Spleen (tissue), 11 donors: ENCODE measurements around the gene SPDYE4. TPM values are rescaled to one million over a fixed set of nuclear protein-coding genes. Genes with fewer than 3 reads are reported as not detected.

ENCODE experiments used
- DNase-seq: peaks from one replicate; pipeline ENCODE4 v3.0.0-alpha.2; 2020
- H3K27ac ChIP-seq, 8 donors: fragments of 200-600 bp; sonication (generic) in 7 of 8; 1 replicate in 4 of 8; 2 replicates in 4 of 8; pipeline versions ENCODE4 v1.5.0 to v1.8.0; 2016 to 2021; ENCODE audit warnings: inconsistent platforms in 4 of 8, mild to moderate bottlenecking in 4 of 8, moderate library complexity in 1 of 8
- H3K27me3 ChIP-seq, 7 donors: fragments of 200-600 bp; sonication (generic) in 6 of 7; replicated peaks in 1 of 7; 1 replicate in 4 of 7; 2 replicates in 3 of 7; pipeline versions ENCODE4 v1.5.0 to v1.8.0; 2016 to 2021; ENCODE audit warnings: inconsistent platforms in 3 of 7, mild to moderate bottlenecking in 1 of 7
- H3K36me3 ChIP-seq, 6 donors: fragments of 200-600 bp; sonication (generic) in 5 of 6; 1 replicate in 4 of 6; 2 replicates in 2 of 6; pipeline versions ENCODE4 v1.5.0 to v1.8.0; 2016 to 2021; ENCODE audit warnings: inconsistent platforms in 2 of 6
- H3K4me1 ChIP-seq, 6 donors: fragments of 200-600 bp; sonication (generic) in 5 of 6; 1 replicate in 3 of 6; 2 replicates in 3 of 6; pipeline versions ENCODE4 v1.5.0 to v1.8.0; 2016 to 2021; ENCODE audit warnings: inconsistent platforms in 3 of 6
- H3K4me3 ChIP-seq, 8 donors: fragments of 200-600 bp; sonication (generic) in 7 of 8; 1 replicate in 4 of 8; 2 replicates in 4 of 8; pipeline versions ENCODE4 v1.5.0 to v1.8.0; 2016 to 2021; ENCODE audit warnings: inconsistent platforms in 4 of 8, mild to moderate bottlenecking in 4 of 8, moderate library complexity in 2 of 8
- H3K9me3 ChIP-seq, 8 donors: fragments of 200-600 bp; sonication (generic) in 7 of 8; 1 replicate in 4 of 8; 2 replicates in 4 of 8; pipeline versions ENCODE4 v1.5.0 to v1.8.0; 2016 to 2021; ENCODE audit warnings: inconsistent platforms in 4 of 8
- CTCF ChIP-seq, 11 experiments: fragments of 200-600 bp in 7 of 11; fragments of 450-650 bp in 4 of 11; sonication (generic) in 4 of 11; IDR thresholded peaks in 8 of 11; conservative IDR thresholded peaks in 3 of 11; 1 replicate in 7 of 11; 2 replicates in 4 of 11; pipeline versions ENCODE4 v1.4.0 to v1.8.0; 2016 to 2021; ENCODE audit warnings: antibody characterized with exemption in 11 of 11, inconsistent platforms in 4 of 11, mild to moderate bottlenecking in 1 of 11
- POLR2A ChIP-seq, 3 donors: fragments of 450-650 bp; IDR thresholded peaks; one replicate each; pipeline ENCODE4 v1.5.1; 2017; ENCODE audit warnings: antibody characterized with exemption in 3 of 3, mild to moderate bottlenecking in 1 of 3
- POLR2AphosphoS5 ChIP-seq, 3 donors: sonication (generic); formaldehyde crosslinking; IDR thresholded peaks; one replicate each; pipeline ENCODE4 v1.5.1; 2017; ENCODE audit warnings: antibody characterized with exemption in 3 of 3
- WGBS, 5 donors: extraction: QIAGEN DNeasy Blood & Tissue Kit in 3 of 5; methylation state at CpG; one replicate each; pipeline versions ENCODE4 v1.1.5 to v1.1.7; 2013 to 2018; 5-methylcytosine and 5-hydroxymethylcytosine counted together
- intact Hi-C: fragments of 100-400 bp; cut with DNase I; formaldehyde crosslinking; loops from one replicate; pipeline ENCODE4 v1.15.0; 2023; ENCODE audit warnings: low total_unique reads
- polyA plus RNA-seq, 3 donors: library from polyadenylated mRNA; stranded (reverse); fragments of 200-250 nt; gene quantifications; one replicate each; pipeline ENCODE4 v1.2.1, GENCODE V29; 2013
- total RNA-seq, 7 donors: library from RNA; depleted of rRNA in 3 of 7; stranded (reverse); fragments of >200 nt in 3 of 7; fragmentation: NEBNext Ultra II Directional in 4 of 7; extraction: Animal tissue kit (Norgen Biotek cat#: 25700) in 4 of 7; gene quantifications; one replicate each; pipeline versions ENCODE4 v1.1.0 to v1.2.1, GENCODE V29; 2016 to 2021
- donor health status: healthy with polysubstance abuse.
- donor health status: DM: no; HTN: no; CAD: no; lungs with moderate emphysema.
- donor health status: DM: no; HTN: no; CAD: no.
- donor health status: Bipolar disorder and iron deficiency.
- donor health status: healthy.
- donor health status: DM: no; HTN: no; CAD: no.
- donor health status: DM: yes; HTN: yes; CAD: no.

Gene SPDYE4
- total and polyA plus RNA-seq, 10 donors: not detected

GRCh38 chr17:8729421-8729820 lies 28.9 kb downstream of the SPDYE4 start:
- H3K9me3 ChIP-seq: no peaks in the 10 kb centered on the region
- no peaks in the 10 kb centered on the region for H3K36me3 ChIP-seq
- no peak overlapping the region for H3K27ac ChIP-seq
- peaks cover 0 to 3% (median 0%) of the 10 kb centered on the region in 6 donors for H3K4me1 ChIP-seq
- no peak overlapping the region for H3K4me3 ChIP-seq
- no peak for TF ChIP-seq POLR2AphosphoS5 (IDR thresholded peaks at IDR 0.05)
- no peak for TF ChIP-seq POLR2A (IDR thresholded peaks at IDR 0.05)
- TF ChIP-seq CTCF (IDR thresholded peaks at IDR 0.05 in 8 of 11, conservative IDR thresholded peaks at IDR 0.05 in 3 of 11): no peak
- WGBS, 5 donors: 80 to 98% (median 83%) methylated on average over 8 of the region's 8 CpGs
- H3K27me3 ChIP-seq: peaks cover 0 to 33% (median 0%) of the 10 kb centered on the region in 7 donors
- intact Hi-C loops: no loop called here
- no peak for DNase-seq

GRCh38 chr17:8728971-8729370 lies 29.4 kb downstream of the SPDYE4 start:
- peaks cover 0 to 3% (median 0%) of the 10 kb centered on the region in 6 donors for H3K4me1 ChIP-seq
- 79 to 91% (median 82%) methylated on average over 5 of the region's 5 CpGs for WGBS, 5 donors
- H3K9me3 ChIP-seq: no peaks in the 10 kb centered on the region
- no peak overlapping the region for H3K27ac ChIP-seq
- intact Hi-C loops: no loop called here
- no peaks in the 10 kb centered on the region for H3K36me3 ChIP-seq
- peaks cover 0 to 33% (median 0%) of the 10 kb centered on the region in 7 donors for H3K27me3 ChIP-seq
- TF ChIP-seq CTCF (IDR thresholded peaks at IDR 0.05 in 8 of 11, conservative IDR thresholded peaks at IDR 0.05 in 3 of 11): no peak
- no peak for TF ChIP-seq POLR2AphosphoS5 (IDR thresholded peaks at IDR 0.05)
- TF ChIP-seq POLR2A (IDR thresholded peaks at IDR 0.05): no peak
- DNase-seq: no peak
- no peak overlapping the region for H3K4me3 ChIP-seq

- no peaks in the 10 kb centered on the region for H3K36me3 ChIP-seq
- intact Hi-C loops: no loop called here
- no peaks in the 10 kb centered on the region for H3K9me3 ChIP-seq
- TF ChIP-seq CTCF (IDR thresholded peaks at IDR 0.05 in 8 of 11, conservative IDR thresholded peaks at IDR 0.05 in 3 of 11) (no peak), POLR2A (IDR thresholded peaks at IDR 0.05) (no peak), POLR2AphosphoS5 (IDR thresholded peaks at IDR 0.05) (no peak)
- peaks cover 0 to 33% (median 0%) of the 10 kb centered on the region in 7 donors for H3K27me3 ChIP-seq
- H3K27ac ChIP-seq: no peak overlapping the region
- peaks cover 0 to 3% (median 0%) of the 10 kb centered on the region in 6 donors for H3K4me1 ChIP-seq
- DNase-seq: no peak
- H3K4me3 ChIP-seq: no peak overlapping the region
- 86 to 94% (median 93%) methylated on average over 12 to 13 of the region's 13 CpGs for WGBS, 5 donors
Observed at GRCh38 chr17:8728251-8728938, 30.0 kb downstream of the SPDYE4 start.

GRCh38 chr17:8726941-8727555 lies 31.3 kb downstream of the SPDYE4 start:
- peaks cover 0 to 33% (median 0%) of the 10 kb centered on the region in 7 donors for H3K27me3 ChIP-seq
- DNase-seq: no peak
- no peaks in the 10 kb centered on the region for H3K9me3 ChIP-seq
- no peak for TF ChIP-seq POLR2A (IDR thresholded peaks at IDR 0.05)
- no peak for TF ChIP-seq CTCF (IDR thresholded peaks at IDR 0.05 in 8 of 11, conservative IDR thresholded peaks at IDR 0.05 in 3 of 11)
- no peak for TF ChIP-seq POLR2AphosphoS5 (IDR thresholded peaks at IDR 0.05)
- intact Hi-C loops: no loop called here
- WGBS, 5 donors: 46 to 73% (median 57%) methylated on average over 17 of the region's 17 CpGs
- H3K4me3 ChIP-seq: no peak overlapping the region
- H3K4me1 ChIP-seq: peaks cover 0 to 3% (median 0%) of the 10 kb centered on the region in 6 donors
- no peak overlapping the region for H3K27ac ChIP-seq
- H3K36me3 ChIP-seq: no peaks in the 10 kb centered on the region
